GM12874 (cell line): ENCODE data around the gene ZNF561.

Experiments used
- TF ChIP-seq, protein P1 (sequence below): IDR thresholded peaks from 2 replicates; pipeline ENCODE4 v1.5.1; 2011; ENCODE audit warnings: low read depth, mild to moderate bottlenecking, control low read depth, low read length, moderate library complexity; ENCODE audit not compliant: insufficient read depth

ZNF561 gene

DNA sequence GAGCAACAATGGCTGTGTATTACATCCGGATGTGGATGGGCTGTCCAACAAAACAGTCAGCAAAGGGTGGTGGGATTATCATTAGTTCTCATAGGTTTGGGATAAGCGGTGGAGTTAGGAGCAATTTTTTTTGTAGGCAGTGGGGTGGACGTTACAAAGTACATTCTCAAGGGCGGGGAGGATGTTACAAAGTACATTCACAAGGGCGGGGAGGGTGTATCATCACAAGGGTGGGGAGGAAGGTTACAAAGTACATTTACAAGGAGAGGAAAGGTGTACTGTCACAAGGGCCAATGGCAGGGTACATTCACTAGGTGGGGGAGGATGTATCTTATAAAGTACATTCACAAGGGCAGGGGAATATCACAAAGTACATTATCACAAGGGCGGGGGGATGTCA, 20.8 kb upstream of the ZNF561 start:
- TF ChIP-seq, protein P1, sequence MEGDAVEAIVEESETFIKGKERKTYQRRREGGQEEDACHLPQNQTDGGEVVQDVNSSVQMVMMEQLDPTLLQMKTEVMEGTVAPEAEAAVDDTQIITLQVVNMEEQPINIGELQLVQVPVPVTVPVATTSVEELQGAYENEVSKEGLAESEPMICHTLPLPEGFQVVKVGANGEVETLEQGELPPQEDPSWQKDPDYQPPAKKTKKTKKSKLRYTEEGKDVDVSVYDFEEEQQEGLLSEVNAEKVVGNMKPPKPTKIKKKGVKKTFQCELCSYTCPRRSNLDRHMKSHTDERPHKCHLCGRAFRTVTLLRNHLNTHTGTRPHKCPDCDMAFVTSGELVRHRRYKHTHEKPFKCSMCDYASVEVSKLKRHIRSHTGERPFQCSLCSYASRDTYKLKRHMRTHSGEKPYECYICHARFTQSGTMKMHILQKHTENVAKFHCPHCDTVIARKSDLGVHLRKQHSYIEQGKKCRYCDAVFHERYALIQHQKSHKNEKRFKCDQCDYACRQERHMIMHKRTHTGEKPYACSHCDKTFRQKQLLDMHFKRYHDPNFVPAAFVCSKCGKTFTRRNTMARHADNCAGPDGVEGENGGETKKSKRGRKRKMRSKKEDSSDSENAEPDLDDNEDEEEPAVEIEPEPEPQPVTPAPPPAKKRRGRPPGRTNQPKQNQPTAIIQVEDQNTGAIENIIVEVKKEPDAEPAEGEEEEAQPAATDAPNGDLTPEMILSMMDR = no peak

- TF ChIP-seq, protein P1 = no peak
Measured at GRCh38 chr19:9640956-9641355, 19.9 kb upstream of the ZNF561 start.

GRCh38 chr19:9636018-9636417, 15.0 kb upstream of the ZNF561 start:
- TF ChIP-seq, protein P1 = no peak

GRCh38 chr19:9627856-9628255, 6.8 kb upstream of the ZNF561 start:
- TF ChIP-seq, protein P1 = no peak

GRCh38 chr19:9622531-9622930, 1.5 kb upstream of the ZNF561 start:
- TF ChIP-seq, protein P1 = no peak

- TF ChIP-seq, protein P1 = no peak
Measured at GRCh38 chr19:9620842-9621155, 233 bp downstream of the ZNF561 start.

DNA sequence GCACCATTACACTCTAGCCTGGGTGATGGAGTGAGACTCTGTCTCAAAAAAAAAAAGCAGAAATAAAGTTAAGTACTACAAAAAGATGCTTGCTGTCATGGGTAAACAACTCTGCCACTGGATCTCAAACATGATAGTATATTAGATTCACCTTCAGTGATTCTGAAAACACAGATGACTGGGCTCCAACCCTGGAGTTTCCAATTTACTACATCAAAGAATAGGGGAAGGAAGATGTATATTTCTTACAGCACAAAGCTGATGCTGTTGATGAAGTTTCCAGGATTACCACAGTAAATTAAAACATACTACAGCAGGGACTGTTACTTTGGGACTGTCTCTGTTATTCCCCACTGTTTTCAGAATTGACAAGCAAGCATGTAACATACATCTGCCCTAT, 5.2 kb downstream of the ZNF561 start:
- TF ChIP-seq, protein P1 = no peak
